WTC11 (cell line): Measurements from ENCODE around the gene MX1.

Experiments used
- FOXJ3 ChIP-seq: sonication (generic); formaldehyde crosslinking; IDR thresholded peaks from 2 replicates; pipeline ENCODE4 v1.9.0; 2021; ENCODE audit warnings: missing genetic modification reagents, mild to moderate bottlenecking, borderline replicate concordance
- GTF2I ChIP-seq: fragments of 250-450 bp; sonication (Bioruptor Pico); conservative IDR thresholded peaks from 2 replicates; pipeline ENCODE4 v1.4.0; 2021; ENCODE audit warnings: mild to moderate bottlenecking
- NFYB ChIP-seq: sonication (generic); formaldehyde crosslinking; conservative IDR thresholded peaks from 2 replicates; pipeline ENCODE4 v1.8.0; 2022; ENCODE audit warnings: low read depth, missing genetic modification reagents
- NR1H2 ChIP-seq: sonication (generic); formaldehyde crosslinking; IDR thresholded peaks from 2 replicates; pipeline ENCODE4 v1.9.0; 2021; ENCODE audit warnings: mild to moderate bottlenecking, moderate library complexity, missing genetic modification reagents
- NR3C1 ChIP-seq: sonication (generic); formaldehyde crosslinking; conservative IDR thresholded peaks from 2 replicates; pipeline ENCODE4 v1.8.1; 2023; ENCODE audit warnings: low read depth, mild to moderate bottlenecking, missing genetic modification reagents
- ZNF219 ChIP-seq: sonication (generic); formaldehyde crosslinking; IDR thresholded peaks from 2 replicates; pipeline ENCODE4 v1.8.0; 2023; ENCODE audit warnings: missing genetic modification reagents, mild to moderate bottlenecking, borderline replicate concordance
- ZNF416 ChIP-seq: fragments of 250-450 bp; sonication (Bioruptor Pico); IDR thresholded peaks from 2 replicates; pipeline ENCODE4 v1.9.0; 2021; ENCODE audit warnings: mild to moderate bottlenecking, inconsistent platforms
- TF ChIP-seq, protein P1 (sequence below): fragments of 200-600 bp; IDR thresholded peaks from 2 replicates; pipeline ENCODE4 v1.8.0; 2022; ENCODE audit warnings: antibody characterized with exemption
- TF ChIP-seq, protein P2 (sequence below): sonication (generic); formaldehyde crosslinking; IDR thresholded peaks from 2 replicates; pipeline ENCODE4 v1.8.0; 2022; ENCODE audit warnings: mild to moderate bottlenecking, missing genetic modification reagents

DNA sequence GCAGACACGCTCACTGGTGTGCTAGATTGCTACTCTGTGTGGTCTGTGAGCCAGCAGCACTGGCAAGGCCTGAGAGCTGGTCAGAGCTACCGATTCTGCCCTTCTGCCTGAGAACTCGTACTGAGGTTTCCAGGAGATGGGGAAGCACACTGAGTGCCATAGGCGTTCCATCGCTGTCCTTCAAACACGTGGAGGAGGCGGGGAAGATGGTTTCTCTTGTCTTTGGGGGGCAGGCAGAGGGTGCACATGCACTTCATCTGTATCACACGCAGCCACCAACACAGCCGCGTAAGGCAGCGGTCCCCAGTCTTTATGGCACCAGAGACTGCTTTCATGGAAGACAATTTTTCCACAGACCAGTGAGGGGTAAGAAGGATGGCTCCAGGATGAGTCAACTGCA is 23.8 kb upstream of the MX1 start:
- no peak for TF ChIP-seq ZNF219 (CRISPR knock-in tag)
- TF ChIP-seq, protein P1, sequence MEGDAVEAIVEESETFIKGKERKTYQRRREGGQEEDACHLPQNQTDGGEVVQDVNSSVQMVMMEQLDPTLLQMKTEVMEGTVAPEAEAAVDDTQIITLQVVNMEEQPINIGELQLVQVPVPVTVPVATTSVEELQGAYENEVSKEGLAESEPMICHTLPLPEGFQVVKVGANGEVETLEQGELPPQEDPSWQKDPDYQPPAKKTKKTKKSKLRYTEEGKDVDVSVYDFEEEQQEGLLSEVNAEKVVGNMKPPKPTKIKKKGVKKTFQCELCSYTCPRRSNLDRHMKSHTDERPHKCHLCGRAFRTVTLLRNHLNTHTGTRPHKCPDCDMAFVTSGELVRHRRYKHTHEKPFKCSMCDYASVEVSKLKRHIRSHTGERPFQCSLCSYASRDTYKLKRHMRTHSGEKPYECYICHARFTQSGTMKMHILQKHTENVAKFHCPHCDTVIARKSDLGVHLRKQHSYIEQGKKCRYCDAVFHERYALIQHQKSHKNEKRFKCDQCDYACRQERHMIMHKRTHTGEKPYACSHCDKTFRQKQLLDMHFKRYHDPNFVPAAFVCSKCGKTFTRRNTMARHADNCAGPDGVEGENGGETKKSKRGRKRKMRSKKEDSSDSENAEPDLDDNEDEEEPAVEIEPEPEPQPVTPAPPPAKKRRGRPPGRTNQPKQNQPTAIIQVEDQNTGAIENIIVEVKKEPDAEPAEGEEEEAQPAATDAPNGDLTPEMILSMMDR = no peak
- TF ChIP-seq, protein P2, sequence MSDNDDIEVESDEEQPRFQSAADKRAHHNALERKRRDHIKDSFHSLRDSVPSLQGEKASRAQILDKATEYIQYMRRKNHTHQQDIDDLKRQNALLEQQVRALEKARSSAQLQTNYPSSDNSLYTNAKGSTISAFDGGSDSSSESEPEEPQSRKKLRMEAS (CRISPR knock-in tag) = no peak
- TF ChIP-seq NR1H2 (CRISPR knock-in tag) = no peak
- TF ChIP-seq ZNF416 (CRISPR knock-in tag) = no peak
- no peak for TF ChIP-seq FOXJ3 (CRISPR knock-in tag)
- no peak for TF ChIP-seq GTF2I (CRISPR knock-in tag)
- no peak for TF ChIP-seq NR3C1 (CRISPR knock-in tag)
- no peak for TF ChIP-seq NFYB
